K562 (cell line): Measurements from ENCODE around the gene SDC3. TPM values are rescaled to one million over a fixed set of nuclear protein-coding genes. Genes with fewer than 3 reads are reported as not detected.

Experiments used
- BCLAF1 ChIP-seq, 2 experiments: fragments of 450-650 bp in 1 of 2; IDR thresholded peaks; 2 replicates each; pipeline ENCODE4 v1.6.1; 2011 to 2017; ENCODE audit warnings: low read depth in 2 of 2, antibody characterized with exemption in 1 of 2, borderline replicate concordance in 1 of 2, low read length in 1 of 2, mild to moderate bottlenecking in 1 of 2, mixed read lengths in 1 of 2; ENCODE audit not compliant: control insufficient read depth in 1 of 2
- CBX3 ChIP-seq, 2 experiments: IDR thresholded peaks; 1 replicate in 1 of 2; 2 replicates in 1 of 2; pipeline ENCODE4 v1.6.1; 2012; ENCODE audit warnings: inconsistent platforms in 2 of 2, low read length in 2 of 2, borderline replicate concordance in 1 of 2, control low read depth in 1 of 2
- COPS2 ChIP-seq: fragments of 450-650 bp; conservative IDR thresholded peaks from 2 replicates; pipeline ENCODE4 v1.6.1; 2016; ENCODE audit warnings: mild to moderate bottlenecking, moderate library complexity
- CREBBP ChIP-seq: IDR thresholded peaks from one replicate; pipeline ENCODE4 v1.6.1; 2012; ENCODE audit warnings: low read depth, mild to moderate bottlenecking, control low read depth, inconsistent platforms, low read length
- CTCFL ChIP-seq: IDR thresholded peaks from 2 replicates; pipeline ENCODE4 v1.6.1; 2011; ENCODE audit warnings: borderline replicate concordance, low read depth, mild to moderate bottlenecking, moderate library complexity, low read length; ENCODE audit not compliant: insufficient read depth, poor library complexity, severe bottlenecking
- FOXJ3 ChIP-seq: sonication (generic); formaldehyde crosslinking; IDR thresholded peaks from 2 replicates; pipeline ENCODE4 v1.4.0; 2020; ENCODE audit warnings: mild to moderate bottlenecking, missing genetic modification reagents
- FOXK2 ChIP-seq, 2 experiments: fragments of 450-650 bp; IDR thresholded peaks in 1 of 2; conservative IDR thresholded peaks in 1 of 2; 2 replicates each; pipeline ENCODE4 v1.6.1; 2016; ENCODE audit warnings: low read depth in 2 of 2, mild to moderate bottlenecking in 1 of 2
- HDAC8 ChIP-seq: fragments of 450-650 bp; IDR thresholded peaks from 2 replicates; pipeline ENCODE4 v1.6.1; 2016; ENCODE audit warnings: mild to moderate bottlenecking, missing genetic modification characterization, moderate library complexity, missing compliant biosample characterization
- ID3 ChIP-seq, 2 experiments: fragments of 250-450 bp in 1 of 2; fragments of 450-650 bp in 1 of 2; sonication (Bioruptor Pico) in 1 of 2; IDR thresholded peaks; 2 replicates each; pipeline versions ENCODE4 v1.6.1 to v1.8.0; 2016 to 2021; ENCODE audit warnings: mild to moderate bottlenecking in 2 of 2, moderate library complexity in 2 of 2, missing compliant biosample characterization in 1 of 2, missing genetic modification characterization in 1 of 2
- KDM2B ChIP-seq: fragments of 250-450 bp; sonication (Bioruptor Pico); IDR thresholded peaks from 2 replicates; pipeline ENCODE4 v1.8.0; 2021; ENCODE audit warnings: mild to moderate bottlenecking, moderate library complexity
- MAFK ChIP-seq: IDR thresholded peaks from 2 replicates; pipeline ENCODE4 v1.6.1; 2011; ENCODE audit warnings: low read length, improper control_type of control experiment
- MTA2 ChIP-seq: fragments of 450-650 bp; IDR thresholded peaks from 2 replicates; pipeline ENCODE4 v1.6.1; 2016; ENCODE audit warnings: low read depth
- NCOA4 ChIP-seq: fragments of 450-650 bp; IDR thresholded peaks from 2 replicates; pipeline ENCODE4 v1.6.1; 2018; ENCODE audit warnings: mild to moderate bottlenecking; ENCODE audit not compliant: partially characterized antibody
- PCBP1 ChIP-seq: fragments of 200-400 bp; formaldehyde crosslinking; IDR thresholded peaks from 2 replicates; pipeline ENCODE4 v1.6.1; 2018; ENCODE audit warnings: mild to moderate bottlenecking, low read depth, low read length; ENCODE audit not compliant: poor library complexity, severe bottlenecking
- PHB2 ChIP-seq: fragments of 450-650 bp; IDR thresholded peaks from 2 replicates; pipeline ENCODE4 v1.6.1; 2017; ENCODE audit warnings: low read depth
- PTTG1 ChIP-seq: fragments of 450-650 bp; IDR thresholded peaks from 2 replicates; pipeline ENCODE4 v1.6.1; 2016; ENCODE audit warnings: low read depth, mild to moderate bottlenecking, missing genetic modification characterization, missing compliant biosample characterization
- RBM17 ChIP-seq: fragments of 200-400 bp; formaldehyde crosslinking; IDR thresholded peaks from 2 replicates; pipeline ENCODE4 v1.6.1; 2017; ENCODE audit warnings: low read depth, mild to moderate bottlenecking, low read length, borderline replicate concordance
- RFX5 ChIP-seq: IDR thresholded peaks from 2 replicates; pipeline ENCODE4 v1.6.1; 2011; ENCODE audit warnings: low read depth, mild to moderate bottlenecking, improper control_type of control experiment, low read length
- SAP30 ChIP-seq: fragments of 200-600 bp; sonication (generic); IDR thresholded peaks from 2 replicates; pipeline ENCODE4 v1.6.1; 2012; ENCODE audit warnings: borderline replicate concordance, low read depth, mild to moderate bottlenecking, moderate library complexity, low read length, control low read depth, inconsistent platforms; ENCODE audit not compliant: insufficient read depth, poor library complexity, severe bottlenecking
- SIRT6 ChIP-seq: IDR thresholded peaks from one replicate; pipeline ENCODE4 v1.6.1; 2012; ENCODE audit warnings: low read depth, mild to moderate bottlenecking, control low read depth, inconsistent platforms, low read length, moderate library complexity
- ZC3H11A ChIP-seq: IDR thresholded peaks from 2 replicates; pipeline ENCODE4 v1.6.1; 2012; ENCODE audit warnings: low read depth, low read length, improper control_type of control experiment
- ZNF282 ChIP-seq: sonication (generic); formaldehyde crosslinking; IDR thresholded peaks from 2 replicates; pipeline ENCODE4 v1.8.1; 2023; ENCODE audit warnings: missing genetic modification reagents
- polyA plus RNA-seq, 8 experiments: library from polyadenylated mRNA; depleted of rRNA in 4 of 8; stranded (reverse) in 5 of 8; unstranded in 3 of 8; fragments of >200 nt; fragmentation: Nextera tagmentation in 2 of 8; fragmentation: Illumina TruSeq in 1 of 8; extraction: Ambion mirVana in 2 of 8; extraction: Trizol in 1 of 8; gene quantifications; 2 replicates each; pipeline versions ENCODE4 v1.2.1 to v1.2.3, GENCODE V29; 2011 to 2014; ENCODE audit warnings: inconsistent platforms in 1 of 8, missing spikeins in 1 of 8
- total RNA-seq, 7 experiments: library from RNA; depleted of rRNA in 6 of 7; stranded (reverse); fragments of >200 nt in 6 of 7; fragmentation: Illumina TruSeq in 2 of 7; extraction: Trizol in 2 of 7; gene quantifications; 2 replicates each; pipeline versions ENCODE4 v1.2.1 to v1.2.3, GENCODE V29; 2011 to 2021; ENCODE audit warnings: low replicate concordance in 1 of 7

Gene SDC3
- total and polyA plus RNA-seq, 9 of the 15 experiments (the other 6 are each of a cell fraction or from before 2014, with no cell fraction given): 0.38 to 44.1 (median 12.1) TPM

- TF ChIP-seq PHB2 (no peak), KDM2B (CRISPR knock-in tag) (no peak), RFX5 (no peak), SIRT6 (no peak), SAP30 (no peak), FOXK2 (conservative IDR thresholded peaks at IDR 0.05 in 1 of 2, IDR thresholded peaks at IDR 0.05 in 1 of 2; ENCODE audit: low read depth in 2 of 2) (no peak), NCOA4 (no peak), COPS2 (no peak), MTA2 (no peak), ZNF282 (CRISPR knock-in tag) (no peak), ZC3H11A (no peak), BCLAF1 (IDR thresholded peaks at IDR 0.05; ENCODE audit: borderline replicate concordance in 1 of 2, control insufficient read depth in 1 of 2, low read depth in 2 of 2, low read length in 1 of 2) (no peak), HDAC8 (no peak; the same call in 1 of the 2 replicates), FOXJ3 (CRISPR knock-in tag) (no peak), CREBBP (no peak), ID3 (CRISPR knock-in tag; IDR thresholded peaks at IDR 0.05) (no peak), ID3 (tag; IDR thresholded peaks at IDR 0.05) (peak; percentile 56; the same call in 1 of the 2 replicates), CTCFL (peak; percentile 25), MAFK (peak; percentile 8; the same call in 1 of the 2 replicates), RBM17 (no peak), PTTG1 (tag) (no peak), CBX3 (IDR thresholded peaks at IDR 0.05; ENCODE audit: borderline replicate concordance in 1 of 2, low read length in 2 of 2) (no peak; a peak in 1 of 3 replicates), PCBP1 (no peak)
Measured at GRCh38 chr1:30909365-30910068, 959 bp upstream of the SDC3 start (continued).
